HPDE6-E6E7 (cell line): Measurements from ENCODE around the gene PPP2R5D.
A peak's percentile ranks its signal among the peaks of the same experiment; 100 is the strongest.

Experiments used
- DNase-seq: peaks from one replicate; pipeline ENCODE4 v3.0.0; 2011; ENCODE audit warnings: missing footprints; ENCODE audit errors: extremely low spot score

Gene PPP2R5D

DNA sequence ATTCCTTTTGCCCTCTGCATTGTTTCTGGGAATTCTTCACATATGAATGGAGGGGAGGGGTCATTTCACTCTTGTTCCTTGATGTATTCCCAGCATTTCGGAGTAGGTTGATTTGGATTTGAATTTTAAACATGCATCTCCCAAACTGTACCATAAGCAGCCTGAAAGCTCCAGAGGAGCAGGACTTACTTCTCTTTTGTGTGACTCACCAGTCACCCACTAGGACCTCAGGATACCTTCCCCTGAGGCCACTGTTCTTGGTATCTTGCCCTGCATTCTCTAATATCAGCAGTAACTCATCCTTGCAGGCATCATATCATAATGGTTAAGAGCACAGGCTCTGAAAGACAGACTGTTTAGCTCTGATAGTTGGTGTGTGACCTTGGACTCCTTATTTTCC lies 74.2 kb downstream of the PPP2R5D start:
- no peak for DNase-seq

- DNase-seq, result peak; percentile 100
Measured at GRCh38 chr6:43059168-43060033, 75.0 kb downstream of the PPP2R5D start, which contains the start of the genes KLC4 and MRPL2. Gene KLC4, plus strand, starts transcription at chr6:43059631. Its CDS starts 1,705 bp downstream, at chr6:43061336. Gene MRPL2, minus strand, starts transcription at chr6:43059434. Its CDS starts 53 bp downstream, at chr6:43059381.

GRCh38 chr6:43060034-43060754 lies 75.8 kb downstream of the PPP2R5D start:
- DNase-seq, result peak; percentile 42

DNA sequence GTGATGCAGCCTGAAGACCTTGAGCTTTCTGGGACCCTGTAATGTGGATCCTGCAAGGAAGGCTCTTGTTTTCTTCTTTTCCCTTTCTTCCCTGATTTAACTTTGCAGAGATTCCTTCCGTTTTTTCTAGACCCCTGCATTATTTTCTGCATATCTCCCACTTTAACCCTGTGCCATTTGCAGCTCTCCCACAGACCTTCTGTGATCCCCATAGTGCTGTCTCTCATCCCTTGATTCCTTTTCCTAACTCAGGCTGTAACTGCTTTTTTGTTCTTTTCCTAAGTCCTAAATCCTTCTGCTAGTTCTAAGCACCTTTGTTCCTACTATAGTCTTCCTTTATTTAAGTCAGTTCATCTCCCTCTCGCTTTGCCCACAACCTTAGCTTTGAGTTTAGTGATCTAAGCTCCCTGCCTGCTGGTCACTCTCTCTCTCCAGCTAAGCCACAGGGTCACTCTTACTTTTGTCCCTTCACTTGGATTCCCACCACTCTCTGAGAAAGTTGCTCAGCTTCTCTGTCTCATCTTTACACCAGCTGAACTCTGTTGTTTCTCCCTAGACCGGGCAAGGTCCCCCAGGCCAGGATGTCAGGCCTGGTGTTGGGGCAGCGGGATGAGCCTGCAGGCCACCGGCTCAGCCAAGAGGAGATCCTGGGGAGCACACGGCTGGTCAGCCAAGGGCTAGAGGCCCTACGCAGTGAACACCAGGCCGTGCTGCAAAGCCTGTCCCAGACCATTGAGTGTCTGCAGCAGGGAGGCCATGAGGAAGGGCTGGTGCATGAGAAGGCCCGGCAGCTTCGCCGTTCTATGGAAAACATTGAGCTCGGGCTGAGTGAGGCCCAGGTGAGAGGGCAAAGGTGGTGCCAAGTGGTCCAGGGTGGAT lies 76.6 kb downstream of the PPP2R5D start:
- no peak for DNase-seq

GRCh38 chr6:43061861-43062260 lies 77.5 kb downstream of the PPP2R5D start:
- DNase-seq, result no peak
